T-helper 1 cell treated with Interleukin-12 subunit alpha and Interleukin-12 subunit beta and Interleukin-4 antibody, amounts not matched to agents 30 ng/mL and 1 ng/mL, for 36 hours (primary cell): ENCODE data around the gene CDK11B. TPM values are rescaled to one million over a fixed set of nuclear protein-coding genes. Genes with fewer than 3 reads are reported as not detected.
"Not testable (repeated sequence)": the region's sequence is repeated elsewhere in the genome, so short reads cannot be mapped to it uniquely, and the experiment has no call there.

ENCODE experiments used
- intact Hi-C: fragments of 100-400 bp; cut with micrococcal nuclease; formaldehyde crosslinking; loops from one replicate; pipeline ENCODE4 v1.15.1; 2024
- total RNA-seq: library from RNA; stranded (reverse); gene quantifications from 2 replicates; pipeline ENCODE4 v1.2.3, GENCODE V29; 2022

Gene CDK11B
- total RNA-seq, 1 donor from 2014 or later, result 33.2 TPM

GRCh38 chr1:1662830-1663560, 4.2 kb upstream of the CDK11B start:
- intact Hi-C loops, result not testable (repeated sequence)

- intact Hi-C loops, result not testable (repeated sequence)
Measured at GRCh38 chr1:1662392-1662791, 3.6 kb upstream of the CDK11B start.

- intact Hi-C loops, result not testable (repeated sequence)
Measured at GRCh38 chr1:1648265-1648664, 10.5 kb downstream of the CDK11B start.

- intact Hi-C loops, result not testable (repeated sequence)
Measured at GRCh38 chr1:1647567-1648241, 11.1 kb downstream of the CDK11B start.

- intact Hi-C loops, result not testable (repeated sequence)
Measured at GRCh38 chr1:1646326-1646725, 12.5 kb downstream of the CDK11B start.

GRCh38 chr1:1640711-1641461, 17.9 kb downstream of the CDK11B start:
- intact Hi-C loops, result not testable (repeated sequence)

GRCh38 chr1:1640081-1640480, 18.7 kb downstream of the CDK11B start:
- intact Hi-C loops, result not testable (repeated sequence)

GRCh38 chr1:1639368-1639767, 19.4 kb downstream of the CDK11B start:
- intact Hi-C loops, result not testable (repeated sequence)

GRCh38 chr1:1638528-1638927, 20.3 kb downstream of the CDK11B start:
- intact Hi-C loops, result not testable (repeated sequence)

- intact Hi-C loops, result not testable (repeated sequence)
Measured at GRCh38 chr1:1637479-1637875, 21.3 kb downstream of the CDK11B start.

GRCh38 chr1:1636621-1637478, 22.0 kb downstream of the CDK11B start:
- intact Hi-C loops, result not testable (repeated sequence)

GRCh38 chr1:1634613-1635012, 24.2 kb downstream of the CDK11B start:
- intact Hi-C loops, result not testable (repeated sequence)

GRCh38 chr1:1633409-1633808, 25.4 kb downstream of the CDK11B start:
- intact Hi-C loops, result not testable (repeated sequence)

- intact Hi-C loops, result loop anchor here (2.0 kb wide), 2 partner anchors 17 to 57 kb away; partner anchors contain the start of genes MIB2 and SSU72
Measured at GRCh38 chr1:1631782-1632420, 26.9 kb downstream of the CDK11B start, which contains the start of gene MMP23B. MMP23B (plus strand) TSS chr1:1632173; CDS start chr1:1632219, 46 bp downstream.

- intact Hi-C loops, result loop anchor here (2.0 kb wide), 2 partner anchors 16 to 56 kb away; partner anchors contain the start of genes MIB2 and SSU72
Measured at GRCh38 chr1:1630965-1631781, 27.6 kb downstream of the CDK11B start.

GRCh38 chr1:1630191-1630964, 28.4 kb downstream of the CDK11B start:
- intact Hi-C loops, result loop anchor here (2.0 kb wide), 2 partner anchors 16 to 56 kb away; partner anchors contain the start of genes MIB2 and SSU72

GRCh38 chr1:1629430-1630190, 29.2 kb downstream of the CDK11B start:
- intact Hi-C loops, result loop anchor here (2.0 kb wide), 2 partner anchors 15 to 55 kb away; partner anchors contain the start of genes MIB2 and SSU72
